ENCODE data around the gene PWWP2A. TPM values are rescaled to one million over a fixed set of nuclear protein-coding genes. Genes with fewer than 3 reads are reported as not detected.

PWWP2A gene
- total RNA-seq, 1 donor from 2014 or later: 49.2 TPM

GRCh38 chr5:160084144-160084543 is 35.1 kb downstream of the PWWP2A start:
- Mint-ChIP-seq H3K9me3 (ENCODE audit: unreplicated experiment) (no peaks in the 10 kb centered on the region), H3K27ac (ENCODE audit: unreplicated experiment) (no peak overlapping the region), H3K36me3 (ENCODE audit: low read depth, unreplicated experiment) (no peaks in the 10 kb centered on the region), H3K4me3 (ENCODE audit: unreplicated experiment) (no peak overlapping the region), H3K27me3 (ENCODE audit: unreplicated experiment) (peaks cover 2% of the 10 kb centered on the region), H3K4me1 (ENCODE audit: unreplicated experiment) (peaks cover 22% of the 10 kb centered on the region)
- DNase-seq (ENCODE audit: low spot score): no peak
- TF ChIP-seq CTCF (IDR thresholded peaks at IDR 0.05; ENCODE audit: unreplicated experiment): no peak

GRCh38 chr5:160083501-160083900 is 35.7 kb downstream of the PWWP2A start:
- peak overlapping the region; percentile 12 for H3K27ac Mint-ChIP-seq (ENCODE audit: unreplicated experiment)
- H3K36me3 Mint-ChIP-seq (ENCODE audit: low read depth, unreplicated experiment): no peaks in the 10 kb centered on the region
- TF ChIP-seq CTCF (IDR thresholded peaks at IDR 0.05; ENCODE audit: unreplicated experiment): no peak
- DNase-seq (ENCODE audit: low spot score): no peak
- H3K27me3 Mint-ChIP-seq (ENCODE audit: unreplicated experiment): peaks cover 2% of the 10 kb centered on the region
- H3K9me3 Mint-ChIP-seq (ENCODE audit: unreplicated experiment): no peaks in the 10 kb centered on the region
- no peak overlapping the region for H3K4me3 Mint-ChIP-seq (ENCODE audit: unreplicated experiment)
- H3K4me1 Mint-ChIP-seq (ENCODE audit: unreplicated experiment): peaks cover 28% of the 10 kb centered on the region

GRCh38 chr5:160082614-160083500 is 36.4 kb downstream of the PWWP2A start:
- H3K36me3 Mint-ChIP-seq (ENCODE audit: low read depth, unreplicated experiment): no peaks in the 10 kb centered on the region
- no peaks in the 10 kb centered on the region for H3K27me3 Mint-ChIP-seq (ENCODE audit: unreplicated experiment)
- no peak for DNase-seq (ENCODE audit: low spot score)
- H3K4me3 Mint-ChIP-seq (ENCODE audit: unreplicated experiment): no peak overlapping the region
- H3K4me1 Mint-ChIP-seq (ENCODE audit: unreplicated experiment): peaks cover 32% of the 10 kb centered on the region
- TF ChIP-seq CTCF (IDR thresholded peaks at IDR 0.05; ENCODE audit: unreplicated experiment): no peak
- H3K9me3 Mint-ChIP-seq (ENCODE audit: unreplicated experiment): no peaks in the 10 kb centered on the region
- H3K27ac Mint-ChIP-seq (ENCODE audit: unreplicated experiment): peak overlapping the region; percentile 22

- peaks cover 37% of the 10 kb centered on the region for H3K4me1 Mint-ChIP-seq (ENCODE audit: unreplicated experiment)
- no peak for DNase-seq (ENCODE audit: low spot score)
- no peak overlapping the region for H3K27ac Mint-ChIP-seq (ENCODE audit: unreplicated experiment)
- H3K36me3 Mint-ChIP-seq (ENCODE audit: low read depth, unreplicated experiment): no peaks in the 10 kb centered on the region
- no peaks in the 10 kb centered on the region for H3K27me3 Mint-ChIP-seq (ENCODE audit: unreplicated experiment)
- no peak for TF ChIP-seq CTCF (IDR thresholded peaks at IDR 0.05; ENCODE audit: unreplicated experiment)
- no peak overlapping the region for H3K4me3 Mint-ChIP-seq (ENCODE audit: unreplicated experiment)
- no peaks in the 10 kb centered on the region for H3K9me3 Mint-ChIP-seq (ENCODE audit: unreplicated experiment)
Measured at GRCh38 chr5:160081495-160081894, 37.8 kb downstream of the PWWP2A start.

GRCh38 chr5:160079753-160080152 is 39.5 kb downstream of the PWWP2A start:
- H3K27me3 Mint-ChIP-seq (ENCODE audit: unreplicated experiment): no peaks in the 10 kb centered on the region
- H3K4me3 Mint-ChIP-seq (ENCODE audit: unreplicated experiment): no peak overlapping the region
- H3K36me3 Mint-ChIP-seq (ENCODE audit: low read depth, unreplicated experiment): no peaks in the 10 kb centered on the region
- H3K9me3 Mint-ChIP-seq (ENCODE audit: unreplicated experiment): no peaks in the 10 kb centered on the region
- no peak for TF ChIP-seq CTCF (IDR thresholded peaks at IDR 0.05; ENCODE audit: unreplicated experiment)
- H3K27ac Mint-ChIP-seq (ENCODE audit: unreplicated experiment): no peak overlapping the region
- no peak for DNase-seq (ENCODE audit: low spot score)
- peaks cover 37% of the 10 kb centered on the region for H3K4me1 Mint-ChIP-seq (ENCODE audit: unreplicated experiment)

All from endothelial cell (in vitro differentiated cells).